ENCODE data around the gene TRA2A. TPM values are rescaled to one million over a fixed set of nuclear protein-coding genes. Genes with fewer than 3 reads are reported as not detected.
"Not testable (repeated sequence)": the region's sequence is repeated elsewhere in the genome, so short reads cannot be mapped to it uniquely, and the experiment has no call there.

Gene TRA2A
- total RNA-seq, 2 donors from 2014 or later: 104 to 114 TPM

DNA sequence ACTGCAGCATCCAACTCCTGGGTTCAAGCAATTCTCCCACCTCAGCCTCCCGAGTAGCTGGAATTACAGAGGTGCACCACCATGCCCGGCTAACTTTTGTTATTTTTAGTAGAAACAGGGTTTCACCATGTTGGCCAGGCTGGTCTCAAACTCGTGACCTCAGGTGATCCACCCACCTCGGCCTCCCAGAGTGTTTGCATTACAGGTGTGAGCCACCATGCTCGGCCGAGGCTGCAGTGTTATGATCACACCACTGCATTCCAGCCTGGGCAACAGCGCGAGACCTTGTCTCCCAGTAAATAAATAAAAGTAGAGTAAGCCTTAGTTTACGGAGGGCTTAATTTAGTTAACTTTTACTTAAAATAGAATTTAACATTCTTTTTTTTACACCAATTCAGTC lies 37.8 kb downstream of the TRA2A start:
- Histone ChIP-seq H3K9me3 (ENCODE audit: control insufficient read depth, low read length) (no peaks in the 10 kb centered on the region), H3K9ac (ENCODE audit: extremely low read depth, low read length, poor library complexity, severe bottlenecking) (no peak overlapping the region), H3K4me3 (ENCODE audit: low read length) (no peak overlapping the region), H3K27me3 (ENCODE audit: control insufficient read depth, insufficient read depth, low read length, poor library complexity, severe bottlenecking) (no peaks in the 10 kb centered on the region), H3K36me3 (ENCODE audit: control insufficient read depth, insufficient read depth, low read length) (peaks cover 6% of the 10 kb centered on the region), H3K27ac (ENCODE audit: low read depth, low read length) (no peak overlapping the region), H3K4me1 (ENCODE audit: control insufficient read depth, insufficient read depth, low read length) (no peaks in the 10 kb centered on the region)
- Mint-ChIP-seq H3K4me3 (no peak overlapping the region), H3K4me1 (no peaks in the 10 kb centered on the region), H3K36me3 (ENCODE audit: low read depth) (peaks cover 7% of the 10 kb centered on the region), H3K9me3 (no peaks in the 10 kb centered on the region), H3K27me3 (ENCODE audit: insufficient read depth) (no peaks in the 10 kb centered on the region), H3K27ac (no peak overlapping the region)
- TF ChIP-seq, protein P1, sequence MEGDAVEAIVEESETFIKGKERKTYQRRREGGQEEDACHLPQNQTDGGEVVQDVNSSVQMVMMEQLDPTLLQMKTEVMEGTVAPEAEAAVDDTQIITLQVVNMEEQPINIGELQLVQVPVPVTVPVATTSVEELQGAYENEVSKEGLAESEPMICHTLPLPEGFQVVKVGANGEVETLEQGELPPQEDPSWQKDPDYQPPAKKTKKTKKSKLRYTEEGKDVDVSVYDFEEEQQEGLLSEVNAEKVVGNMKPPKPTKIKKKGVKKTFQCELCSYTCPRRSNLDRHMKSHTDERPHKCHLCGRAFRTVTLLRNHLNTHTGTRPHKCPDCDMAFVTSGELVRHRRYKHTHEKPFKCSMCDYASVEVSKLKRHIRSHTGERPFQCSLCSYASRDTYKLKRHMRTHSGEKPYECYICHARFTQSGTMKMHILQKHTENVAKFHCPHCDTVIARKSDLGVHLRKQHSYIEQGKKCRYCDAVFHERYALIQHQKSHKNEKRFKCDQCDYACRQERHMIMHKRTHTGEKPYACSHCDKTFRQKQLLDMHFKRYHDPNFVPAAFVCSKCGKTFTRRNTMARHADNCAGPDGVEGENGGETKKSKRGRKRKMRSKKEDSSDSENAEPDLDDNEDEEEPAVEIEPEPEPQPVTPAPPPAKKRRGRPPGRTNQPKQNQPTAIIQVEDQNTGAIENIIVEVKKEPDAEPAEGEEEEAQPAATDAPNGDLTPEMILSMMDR (conservative IDR thresholded peaks at IDR 0.05): no peak
- 91 to 95% methylated on average over 6 to 8 of the region's 9 CpGs for WGBS, 2 experiments (ENCODE audit: insufficient coverage in 1 of 2, insufficient read length in 1 of 2)
- no peak for DNase-seq

DNA sequence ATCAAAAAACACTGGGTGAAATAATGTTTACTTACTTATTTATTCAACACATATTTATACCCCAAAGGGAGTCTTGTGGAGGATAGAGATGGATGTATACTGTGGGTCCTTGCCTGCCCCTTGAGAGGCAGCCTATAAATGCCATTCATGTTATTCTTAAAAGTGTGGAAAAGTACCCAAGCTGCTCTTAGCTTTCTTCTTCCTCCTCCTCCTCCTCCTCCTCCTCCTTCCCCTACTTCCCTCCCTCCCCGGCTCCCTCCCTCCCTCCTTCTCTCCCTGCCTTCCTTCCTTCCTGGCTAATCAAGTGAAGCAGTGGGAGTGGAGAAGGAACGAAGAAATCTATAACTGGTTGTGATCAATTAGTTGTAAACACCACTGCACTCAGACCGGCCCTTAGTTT lies 40.3 kb downstream of the TRA2A start:
- H3K27ac ChIP-seq (ENCODE audit: low read depth, low read length): no peak overlapping the region
- Mint-ChIP-seq H3K27ac (no peak overlapping the region), H3K4me3 (no peak overlapping the region)

DNA sequence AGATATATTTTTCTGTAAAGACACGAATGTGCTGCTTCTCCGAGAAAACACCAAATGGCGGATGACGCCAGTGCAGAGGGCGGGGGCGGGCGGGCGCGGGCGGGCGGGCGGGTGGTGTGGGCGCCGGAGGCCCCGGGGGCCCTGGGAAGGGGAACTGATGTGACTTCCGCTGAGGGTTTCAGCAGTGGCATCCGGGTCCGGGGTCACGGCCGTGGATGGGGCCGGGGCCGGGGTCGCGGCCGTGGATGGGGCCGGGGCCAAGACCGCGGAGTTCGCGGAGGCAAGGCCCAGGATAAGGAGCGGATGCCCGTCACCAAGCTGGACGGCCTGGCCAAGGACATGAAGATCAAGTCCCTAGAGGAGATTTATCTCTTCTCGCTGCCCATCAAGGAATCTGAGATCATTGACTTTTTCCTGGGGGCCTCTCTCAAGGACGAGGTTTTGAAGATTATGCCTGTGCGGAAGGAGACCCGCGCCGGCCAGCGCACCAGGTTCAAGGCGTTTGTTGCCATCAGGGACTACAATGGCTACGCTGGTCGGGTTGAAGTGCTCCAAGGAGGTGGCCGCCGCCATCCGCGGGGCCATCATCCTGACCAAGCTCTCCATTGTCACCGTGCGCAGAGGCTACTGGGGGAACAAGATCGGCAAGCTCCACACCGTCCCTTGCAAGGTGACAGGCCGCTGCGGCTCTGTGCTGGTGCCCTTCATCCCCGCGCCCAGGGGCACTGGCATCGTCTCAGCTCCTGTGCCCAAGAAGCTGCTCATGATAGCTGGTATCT lies 41.2 kb downstream of the TRA2A start:
- TF ChIP-seq, protein P1 (conservative IDR thresholded peaks at IDR 0.05): no peak
- H3K27me3 ChIP-seq (ENCODE audit: control insufficient read depth, insufficient read depth, low read length, poor library complexity, severe bottlenecking): no peaks in the 10 kb centered on the region
- Mint-ChIP-seq H3K4me3 (peak overlapping the region; percentile 19), H3K27me3 (ENCODE audit: insufficient read depth) (no peaks in the 10 kb centered on the region), H3K9me3 (no peaks in the 10 kb centered on the region), H3K36me3 (ENCODE audit: low read depth) (no peaks in the 10 kb centered on the region), H3K27ac (no peak overlapping the region), H3K4me1 (peaks cover 8% of the 10 kb centered on the region)
- WGBS, 2 experiments (ENCODE audit: insufficient coverage in 1 of 2, insufficient read length in 1 of 2): 54 to 59% methylated on average over 30 to 56 of the region's 56 CpGs
- peak overlapping the region; percentile 73 for H3K27ac ChIP-seq (ENCODE audit: low read depth, low read length)
- no peaks in the 10 kb centered on the region for H3K36me3 ChIP-seq (ENCODE audit: control insufficient read depth, insufficient read depth, low read length)
- no peaks in the 10 kb centered on the region for H3K4me1 ChIP-seq (ENCODE audit: control insufficient read depth, insufficient read depth, low read length)
- H3K9ac ChIP-seq (ENCODE audit: extremely low read depth, low read length, poor library complexity, severe bottlenecking): peak overlapping the region; percentile 20
- H3K4me3 ChIP-seq (ENCODE audit: low read length): peak overlapping the region; percentile 69
- H3K9me3 ChIP-seq (ENCODE audit: control insufficient read depth, low read length): no peaks in the 10 kb centered on the region
- DNase-seq: no peak

More for the DNA sequence above, 40.3 kb downstream of the TRA2A start:
- Mint-ChIP-seq H3K27me3 (ENCODE audit: insufficient read depth) (no peaks in the 10 kb centered on the region), H3K4me1 (no peaks in the 10 kb centered on the region), H3K9me3 (no peaks in the 10 kb centered on the region), H3K36me3 (ENCODE audit: low read depth) (no peaks in the 10 kb centered on the region)
- Histone ChIP-seq H3K4me1 (ENCODE audit: control insufficient read depth, insufficient read depth, low read length) (no peaks in the 10 kb centered on the region), H3K36me3 (ENCODE audit: control insufficient read depth, insufficient read depth, low read length) (no peaks in the 10 kb centered on the region), H3K4me3 (ENCODE audit: low read length) (no peak overlapping the region), H3K27me3 (ENCODE audit: control insufficient read depth, insufficient read depth, low read length, poor library complexity, severe bottlenecking) (no peaks in the 10 kb centered on the region), H3K9me3 (ENCODE audit: control insufficient read depth, low read length) (no peaks in the 10 kb centered on the region), H3K9ac (ENCODE audit: extremely low read depth, low read length, poor library complexity, severe bottlenecking) (no peak overlapping the region)
- WGBS, 2 experiments (ENCODE audit: insufficient coverage in 1 of 2, insufficient read length in 1 of 2): 100% methylated on average over 2 of the region's 3 CpGs; no CpG with 5 or more reads in 1 of the 2 experiments
- TF ChIP-seq, protein P1 (conservative IDR thresholded peaks at IDR 0.05): no peak
- no peak for DNase-seq

DNA sequence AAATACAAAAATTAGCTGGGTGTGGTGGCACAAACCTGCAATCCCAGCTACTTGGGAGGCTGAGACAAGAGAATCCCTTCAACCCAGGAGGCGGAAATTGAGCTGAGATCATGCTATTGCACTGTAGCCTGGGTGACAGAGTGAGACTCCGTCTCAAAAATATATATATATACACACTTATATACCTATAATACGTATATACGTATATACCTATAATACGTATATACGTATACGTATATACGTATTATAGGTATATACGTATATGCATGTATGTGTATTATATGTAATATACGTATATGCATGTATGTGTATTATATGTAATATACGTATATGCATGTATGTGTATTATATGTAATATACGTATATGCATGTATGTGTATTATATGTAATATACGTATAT lies 43.1 kb downstream of the TRA2A start:
- not testable (repeated sequence) for H3K9me3 Mint-ChIP-seq; H3K27ac Mint-ChIP-seq; H3K36me3 Mint-ChIP-seq (ENCODE audit: low read depth); H3K27me3 Mint-ChIP-seq (ENCODE audit: insufficient read depth); H3K27ac ChIP-seq (ENCODE audit: low read depth, low read length); H3K9ac ChIP-seq (ENCODE audit: extremely low read depth, low read length, poor library complexity, severe bottlenecking); H3K4me3 Mint-ChIP-seq; H3K4me3 ChIP-seq (ENCODE audit: low read length); H3K27me3 ChIP-seq (ENCODE audit: control insufficient read depth, insufficient read depth, low read length, poor library complexity, severe bottlenecking); H3K4me1 Mint-ChIP-seq; H3K4me1 ChIP-seq (ENCODE audit: control insufficient read depth, insufficient read depth, low read length); H3K36me3 ChIP-seq (ENCODE audit: control insufficient read depth, insufficient read depth, low read length); DNase-seq; H3K9me3 ChIP-seq (ENCODE audit: control insufficient read depth, low read length)
- WGBS, 2 experiments (ENCODE audit: insufficient coverage in 1 of 2, insufficient read length in 1 of 2): 100% methylated on average over 1 to 8 of the region's 13 CpGs

All from endodermal cell (in vitro differentiated cells).